Peyer's patch (tissue), 4 donors: ENCODE measurements around the gene TBCD. TPM values are rescaled to one million over a fixed set of nuclear protein-coding genes. Genes with fewer than 3 reads are reported as not detected.

Source experiments
- DNase-seq, 3 donors: peaks; one replicate each; pipeline ENCODE4 v3.0.0-alpha.2; 2017 to 2019
- H3K27ac ChIP-seq, 4 donors: fragments of 200-600 bp; sonication (generic); one replicate each; pipeline ENCODE4 v1.5.1; 2016 to 2019
- H3K27me3 ChIP-seq, 2 donors: fragments of 200-600 bp; sonication (generic); one replicate each; pipeline ENCODE4 v1.5.1; 2019
- H3K36me3 ChIP-seq, 3 donors: fragments of 200-600 bp; sonication (generic); one replicate each; pipeline ENCODE4 v1.5.1; 2016 to 2019
- H3K4me1 ChIP-seq, 4 donors: fragments of 200-600 bp; sonication (generic); one replicate each; pipeline ENCODE4 v1.5.1; 2016 to 2019
- H3K4me3 ChIP-seq, 4 donors: fragments of 200-600 bp; sonication (generic); 1 replicate in 3 of 4; 2 replicates in 1 of 4; pipeline ENCODE4 v1.5.1; 2016 to 2019; ENCODE audit warnings: mild to moderate bottlenecking in 1 of 4
- H3K9me3 ChIP-seq, 4 donors: fragments of 200-600 bp; sonication (generic); one replicate each; pipeline ENCODE4 v1.5.1; 2016 to 2019; ENCODE audit warnings: mild to moderate bottlenecking in 1 of 4
- CTCF ChIP-seq, 6 experiments: fragments of 450-650 bp in 4 of 6; fragments of 200-600 bp in 2 of 6; sonication (generic) in 1 of 6; IDR thresholded peaks; one replicate each; pipeline ENCODE4 v1.5.1; 2017 to 2019; ENCODE audit warnings: antibody characterized with exemption in 6 of 6, mild to moderate bottlenecking in 3 of 6, moderate library complexity in 1 of 6
- POLR2A ChIP-seq, 2 donors: fragments of 450-650 bp; IDR thresholded peaks; one replicate each; pipeline ENCODE4 v1.5.1; 2017; ENCODE audit warnings: antibody characterized with exemption in 2 of 2, mild to moderate bottlenecking in 2 of 2, moderate library complexity in 2 of 2
- total RNA-seq, 4 donors: library from RNA; depleted of rRNA; stranded (reverse); fragments of >200 nt; gene quantifications; one replicate each; pipeline ENCODE4 v1.1.0, GENCODE V29; 2016

TBCD gene
- total RNA-seq, 4 donors from 2014 or later = 58.7 to 130 (median 74.8) TPM

- Histone ChIP-seq H3K9me3 (no peaks in the 10 kb centered on the region), H3K36me3 (no peaks in the 10 kb centered on the region), H3K4me1 (peaks cover 0 to 7% (median 4%) of the 10 kb centered on the region in 4 donors), H3K27me3 (no peaks in the 10 kb centered on the region), H3K27ac (no peak overlapping the region), H3K4me3 (no peak overlapping the region)
- TF ChIP-seq POLR2A (IDR thresholded peaks at IDR 0.05) (no peak), CTCF (IDR thresholded peaks at IDR 0.05) (no peak)
- no peak for DNase-seq
Observed at GRCh38 chr17:82890926-82891678, 139.2 kb downstream of the TBCD start.

GRCh38 chr17:82891911-82892310 lies 140.0 kb downstream of the TBCD start:
- H3K4me3 ChIP-seq = no peak overlapping the region
- H3K27ac ChIP-seq = no peak overlapping the region
- H3K9me3 ChIP-seq = no peaks in the 10 kb centered on the region
- H3K4me1 ChIP-seq = peaks cover 0 to 7% (median 3%) of the 10 kb centered on the region in 4 donors
- TF ChIP-seq CTCF (IDR thresholded peaks at IDR 0.05) (no peak), POLR2A (IDR thresholded peaks at IDR 0.05) (no peak)
- DNase-seq = no peak
- H3K36me3 ChIP-seq = no peaks in the 10 kb centered on the region
- H3K27me3 ChIP-seq = no peaks in the 10 kb centered on the region

- Histone ChIP-seq H3K27ac (peak overlapping the region in 3 of 4 donors; percentile 56 to 66 (median 64)), H3K4me3 (no peak overlapping the region), H3K4me1 (peaks cover 0 to 7% (median 3%) of the 10 kb centered on the region in 4 donors), H3K9me3 (no peaks in the 10 kb centered on the region), H3K36me3 (no peaks in the 10 kb centered on the region), H3K27me3 (no peaks in the 10 kb centered on the region)
- peak in 2 of 3 donors; percentile 64 to 88 for DNase-seq
- TF ChIP-seq CTCF (IDR thresholded peaks at IDR 0.05) = no peak
- TF ChIP-seq POLR2A (IDR thresholded peaks at IDR 0.05) = no peak
Observed at GRCh38 chr17:82892899-82893565, 141.2 kb downstream of the TBCD start.

GRCh38 chr17:82893779-82894178 lies 141.9 kb downstream of the TBCD start:
- Histone ChIP-seq H3K27ac (peak overlapping the region in 3 of 4 donors; percentile 16 to 66 (median 56)), H3K4me1 (peaks cover 0 to 7% (median 3%) of the 10 kb centered on the region in 4 donors), H3K36me3 (no peaks in the 10 kb centered on the region), H3K9me3 (no peaks in the 10 kb centered on the region), H3K27me3 (no peaks in the 10 kb centered on the region), H3K4me3 (no peak overlapping the region)
- no peak for DNase-seq
- no peak for TF ChIP-seq CTCF (IDR thresholded peaks at IDR 0.05)
- TF ChIP-seq POLR2A (IDR thresholded peaks at IDR 0.05) = no peak

- TF ChIP-seq POLR2A (IDR thresholded peaks at IDR 0.05) = no peak
- TF ChIP-seq CTCF (IDR thresholded peaks at IDR 0.05) = no peak
- peaks cover 0 to 7% (median 3%) of the 10 kb centered on the region in 4 donors for H3K4me1 ChIP-seq
- H3K27me3 ChIP-seq = no peaks in the 10 kb centered on the region
- H3K4me3 ChIP-seq = no peak overlapping the region
- H3K36me3 ChIP-seq = no peaks in the 10 kb centered on the region
- no peak overlapping the region for H3K27ac ChIP-seq
- no peaks in the 10 kb centered on the region for H3K9me3 ChIP-seq
- DNase-seq = no peak
Observed at GRCh38 chr17:82894389-82894788, 142.5 kb downstream of the TBCD start.
